Endothelial cell (in vitro differentiated cells): ENCODE measurements around the gene NRXN3. TPM values are rescaled to one million over a fixed set of nuclear protein-coding genes. Genes with fewer than 3 reads are reported as not detected.

ENCODE experiments used
- DNase-seq: peaks from one replicate; pipeline ENCODE4 v3.0.0; 2021; ENCODE audit warnings: low spot score
- H3K27ac Mint-ChIP-seq: one replicate; pipeline ENCODE4 v1.8.0; 2021; ENCODE audit warnings: mixed read lengths, inconsistent platforms; ENCODE audit not compliant: unreplicated experiment
- H3K27me3 Mint-ChIP-seq: one replicate; pipeline ENCODE4 v1.8.0; 2021; ENCODE audit warnings: mild to moderate bottlenecking, moderate library complexity, mixed read lengths, inconsistent platforms; ENCODE audit not compliant: unreplicated experiment
- H3K36me3 Mint-ChIP-seq: one replicate; pipeline ENCODE4 v1.8.0; 2021; ENCODE audit warnings: mild to moderate bottlenecking, low read depth, mixed read lengths, inconsistent platforms; ENCODE audit not compliant: unreplicated experiment
- H3K4me1 Mint-ChIP-seq: one replicate; pipeline ENCODE4 v1.8.0; 2021; ENCODE audit warnings: mild to moderate bottlenecking, mixed read lengths, inconsistent platforms; ENCODE audit not compliant: unreplicated experiment
- H3K4me3 Mint-ChIP-seq: one replicate; pipeline ENCODE4 v1.8.0; 2021; ENCODE audit warnings: mild to moderate bottlenecking, mixed read lengths, inconsistent platforms; ENCODE audit not compliant: unreplicated experiment
- H3K9me3 Mint-ChIP-seq: one replicate; pipeline ENCODE4 v1.8.0; 2021; ENCODE audit warnings: mixed read lengths, inconsistent platforms; ENCODE audit not compliant: unreplicated experiment
- total RNA-seq: library from RNA; stranded (reverse); fragmentation: NEBNext Ultra II Directional; extraction: Animal tissue kit (Norgen Biotek cat#: 25700); gene quantifications from one replicate; pipeline ENCODE4 v1.2.1, GENCODE V29; 2021; ENCODE audit not compliant: unreplicated experiment
- TF ChIP-seq, protein P1 (sequence below): fragments of 200-600 bp; sonication (generic); IDR thresholded peaks from one replicate; pipeline ENCODE4 v1.5.0; 2021; ENCODE audit warnings: antibody characterized with exemption; ENCODE audit not compliant: unreplicated experiment

The NRXN3 gene
- total RNA-seq, 1 donor from 2014 or later: 2.3 TPM

DNA sequence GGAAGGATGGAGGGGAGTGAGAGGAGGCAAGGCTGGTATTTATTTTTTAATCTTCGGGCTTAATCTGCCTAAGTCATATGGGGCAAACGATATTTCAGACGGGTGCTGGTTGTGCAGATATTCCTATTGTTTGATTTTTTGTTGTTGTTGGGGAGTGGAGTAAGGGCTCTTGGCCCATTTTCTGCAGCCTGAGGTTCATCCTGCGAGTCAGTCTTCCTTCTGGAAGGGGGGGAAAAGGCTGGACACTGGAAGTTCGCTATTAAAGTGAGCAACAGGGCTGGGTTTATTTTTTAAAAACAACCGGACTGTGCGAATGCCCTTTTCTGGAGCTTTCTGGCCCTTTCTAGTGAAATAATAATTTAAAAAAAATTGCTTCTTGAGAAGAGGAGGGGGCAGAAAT is 2.3 kb downstream of the NRXN3 start:
- TF ChIP-seq, protein P1, sequence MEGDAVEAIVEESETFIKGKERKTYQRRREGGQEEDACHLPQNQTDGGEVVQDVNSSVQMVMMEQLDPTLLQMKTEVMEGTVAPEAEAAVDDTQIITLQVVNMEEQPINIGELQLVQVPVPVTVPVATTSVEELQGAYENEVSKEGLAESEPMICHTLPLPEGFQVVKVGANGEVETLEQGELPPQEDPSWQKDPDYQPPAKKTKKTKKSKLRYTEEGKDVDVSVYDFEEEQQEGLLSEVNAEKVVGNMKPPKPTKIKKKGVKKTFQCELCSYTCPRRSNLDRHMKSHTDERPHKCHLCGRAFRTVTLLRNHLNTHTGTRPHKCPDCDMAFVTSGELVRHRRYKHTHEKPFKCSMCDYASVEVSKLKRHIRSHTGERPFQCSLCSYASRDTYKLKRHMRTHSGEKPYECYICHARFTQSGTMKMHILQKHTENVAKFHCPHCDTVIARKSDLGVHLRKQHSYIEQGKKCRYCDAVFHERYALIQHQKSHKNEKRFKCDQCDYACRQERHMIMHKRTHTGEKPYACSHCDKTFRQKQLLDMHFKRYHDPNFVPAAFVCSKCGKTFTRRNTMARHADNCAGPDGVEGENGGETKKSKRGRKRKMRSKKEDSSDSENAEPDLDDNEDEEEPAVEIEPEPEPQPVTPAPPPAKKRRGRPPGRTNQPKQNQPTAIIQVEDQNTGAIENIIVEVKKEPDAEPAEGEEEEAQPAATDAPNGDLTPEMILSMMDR: no peak
- DNase-seq: no peak
- peaks cover 5% of the 10 kb centered on the region for H3K4me1 Mint-ChIP-seq
- no peak overlapping the region for H3K27ac Mint-ChIP-seq
- no peaks in the 10 kb centered on the region for H3K36me3 Mint-ChIP-seq
- H3K4me3 Mint-ChIP-seq: no peak overlapping the region
- H3K9me3 Mint-ChIP-seq: no peaks in the 10 kb centered on the region
- peaks cover 1% of the 10 kb centered on the region for H3K27me3 Mint-ChIP-seq

DNA sequence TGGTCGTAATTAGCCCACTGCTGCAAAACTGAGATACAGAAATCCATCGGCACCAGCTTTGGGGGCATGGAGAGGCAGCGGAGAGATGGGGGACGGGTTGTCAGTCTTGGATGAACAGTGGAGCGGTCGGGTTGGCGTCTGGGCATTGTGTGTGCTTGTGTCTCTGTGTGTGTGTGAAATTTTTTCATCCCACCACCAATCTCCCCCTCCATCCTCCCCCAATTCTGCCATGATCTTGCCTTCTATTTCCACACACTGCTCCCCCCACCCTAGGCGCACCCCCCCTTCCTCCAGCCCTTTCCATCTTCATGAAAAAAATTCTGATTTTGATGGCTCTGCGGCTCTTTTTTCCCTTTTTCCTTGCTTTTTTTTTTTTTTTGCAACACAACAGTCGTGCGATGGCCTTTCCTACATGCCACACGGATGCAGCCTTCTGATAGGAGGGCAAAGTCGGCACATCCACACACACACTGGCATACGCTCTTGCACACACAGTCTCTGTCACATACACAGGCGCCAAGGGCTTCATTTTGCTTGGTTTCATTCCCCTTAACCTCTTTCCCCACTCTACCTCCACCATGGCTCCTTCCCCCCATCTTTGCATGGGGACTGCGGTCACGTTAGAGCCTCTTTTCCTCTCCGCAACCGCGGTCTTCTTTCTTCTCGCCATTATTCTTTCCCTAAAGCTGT is 3.3 kb downstream of the NRXN3 start:
- Mint-ChIP-seq H3K27me3 (peaks cover 1% of the 10 kb centered on the region), H3K36me3 (no peaks in the 10 kb centered on the region), H3K4me3 (no peak overlapping the region), H3K4me1 (peaks cover 5% of the 10 kb centered on the region), H3K9me3 (no peaks in the 10 kb centered on the region), H3K27ac (no peak overlapping the region)
- TF ChIP-seq, protein P1: no peak
- DNase-seq: no peak

DNA sequence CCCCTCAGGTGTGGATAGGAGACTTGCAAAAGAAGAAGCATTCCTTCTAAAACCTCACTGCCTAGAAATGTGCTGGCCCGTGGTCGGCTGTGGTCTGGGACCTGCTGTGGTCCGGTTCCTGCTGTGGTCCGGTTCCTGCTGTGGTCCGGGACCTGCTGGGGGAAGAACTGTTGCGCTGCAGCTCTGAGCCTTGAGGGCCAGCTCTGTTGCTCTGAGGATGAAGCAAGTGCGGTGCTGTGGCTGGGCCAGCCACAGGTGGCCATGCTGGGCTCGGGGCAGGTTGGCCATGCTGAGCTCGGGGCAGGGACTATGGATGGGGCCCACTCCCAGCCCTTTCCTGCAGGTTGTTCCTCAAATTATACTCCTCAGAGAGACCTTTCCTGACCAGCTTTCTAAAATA is 5.2 kb downstream of the NRXN3 start:
- Mint-ChIP-seq H3K4me1 (peaks cover 5% of the 10 kb centered on the region), H3K27me3 (peaks cover 5% of the 10 kb centered on the region), H3K36me3 (no peaks in the 10 kb centered on the region), H3K27ac (no peak overlapping the region), H3K4me3 (no peak overlapping the region), H3K9me3 (no peaks in the 10 kb centered on the region)
- TF ChIP-seq, protein P1: no peak
- no peak for DNase-seq

DNA sequence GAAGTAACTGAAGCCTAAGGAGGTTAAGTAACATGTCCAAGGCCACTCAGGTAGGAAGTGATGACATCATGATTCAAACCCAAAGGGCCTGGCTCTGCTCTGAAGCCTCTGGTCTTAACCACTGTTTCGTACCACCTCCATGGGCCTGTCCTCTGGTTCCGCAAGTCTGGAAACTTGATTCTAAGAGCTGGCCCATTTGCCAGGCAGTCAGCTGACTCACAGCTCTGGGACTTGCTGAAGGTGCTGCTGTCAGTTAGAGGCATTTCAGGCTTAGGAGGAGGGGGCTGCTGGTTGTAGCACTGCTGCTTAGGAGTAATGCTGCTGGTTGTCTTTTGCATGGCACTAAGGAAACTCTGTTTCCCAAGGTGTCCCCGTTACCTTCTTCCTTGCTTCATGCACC is 7.9 kb downstream of the NRXN3 start:
- Mint-ChIP-seq H3K27ac (no peak overlapping the region), H3K9me3 (no peaks in the 10 kb centered on the region), H3K4me3 (no peak overlapping the region), H3K36me3 (no peaks in the 10 kb centered on the region), H3K27me3 (peaks cover 4% of the 10 kb centered on the region), H3K4me1 (no peaks in the 10 kb centered on the region)
- no peak for DNase-seq
- TF ChIP-seq, protein P1: no peak

DNA sequence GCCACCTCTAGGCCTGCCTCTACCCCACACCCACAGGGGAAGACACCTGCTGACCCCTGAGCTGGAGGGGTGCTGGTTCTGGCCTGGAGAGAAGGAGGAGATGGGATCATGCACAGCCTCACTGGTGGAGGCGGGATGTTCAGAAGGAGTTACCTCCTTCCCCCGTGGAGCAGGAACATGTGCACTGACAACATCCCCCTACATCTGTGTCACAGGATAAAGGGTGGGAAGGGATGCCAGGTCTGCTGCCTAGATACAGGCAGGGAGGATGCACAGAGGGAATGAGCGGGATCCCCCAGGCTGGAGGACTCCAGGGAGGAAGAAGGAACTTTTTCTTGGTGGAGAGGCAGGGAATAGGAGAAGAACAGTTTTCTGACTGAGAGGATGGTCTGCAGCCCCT is 8.8 kb downstream of the NRXN3 start:
- Mint-ChIP-seq H3K4me3 (no peak overlapping the region), H3K4me1 (no peaks in the 10 kb centered on the region), H3K27me3 (peaks cover 6% of the 10 kb centered on the region), H3K36me3 (no peaks in the 10 kb centered on the region), H3K9me3 (no peaks in the 10 kb centered on the region), H3K27ac (no peak overlapping the region)
- TF ChIP-seq, protein P1: no peak
- no peak for DNase-seq
